ENCODE measurements around the gene TMC6. TPM values are rescaled to one million over a fixed set of nuclear protein-coding genes. Genes with fewer than 3 reads are reported as not detected.
A peak's percentile ranks its signal among the peaks of the same experiment; 100 is the strongest.

The TMC6 gene
- total RNA-seq, 1 experiment from 2014 or later, result 97.7 TPM

DNA sequence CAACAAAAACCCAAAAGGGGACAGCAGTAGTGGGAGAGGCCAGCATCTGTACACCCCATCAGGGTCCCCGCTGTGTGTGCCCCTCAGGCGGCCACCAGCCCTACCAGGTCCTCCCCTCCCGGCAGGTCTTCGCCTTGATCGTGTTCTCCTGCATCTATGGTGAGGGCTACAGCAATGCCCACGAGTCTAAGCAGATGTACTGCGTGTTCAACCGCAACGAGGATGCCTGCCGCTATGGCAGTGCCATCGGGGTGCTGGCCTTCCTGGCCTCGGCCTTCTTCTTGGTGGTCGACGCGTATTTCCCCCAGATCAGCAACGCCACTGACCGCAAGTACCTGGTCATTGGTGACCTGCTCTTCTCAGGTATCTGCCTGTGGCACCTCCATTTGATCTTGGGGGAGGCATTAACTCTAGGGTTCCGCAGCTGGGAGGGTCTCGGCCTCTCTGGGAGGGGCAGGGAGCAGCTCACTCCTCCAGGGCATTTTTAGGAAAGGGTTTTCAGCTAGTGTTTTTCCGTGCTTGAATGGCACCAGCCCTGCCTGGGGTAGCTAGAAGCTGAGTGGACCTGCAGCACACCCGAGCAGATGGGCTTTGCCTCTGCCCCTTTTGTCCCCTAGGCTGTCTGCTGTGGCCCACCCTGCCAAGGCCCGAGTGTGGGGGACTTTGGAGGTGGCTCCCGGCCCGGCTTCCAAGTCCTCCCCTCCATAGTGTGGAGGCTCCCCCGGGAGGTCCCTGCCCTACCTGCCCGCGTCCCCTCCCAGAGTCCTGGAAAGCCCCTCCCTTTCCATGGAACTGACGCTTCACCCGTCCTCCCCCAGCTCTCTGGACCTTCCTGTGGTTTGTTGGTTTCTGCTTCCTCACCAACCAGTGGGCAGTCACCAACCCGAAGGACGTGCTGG is 42.4 kb upstream of the TMC6 start:
- no peak for DNase-seq
- Histone ChIP-seq H3K27me3 (ENCODE audit: insufficient read depth, low read depth) (no peaks in the 10 kb centered on the region), H3K79me2 (ENCODE audit: low read depth) (0 out of 2 replicates have a peak, but pooled peaks cover 6% of the 10 kb centered on the region), H2AFZ (no peak overlapping the region), H4K20me1 (ENCODE audit: insufficient read depth) (peaks cover 7% of the 10 kb centered on the region; the same call in 1 of the 2 replicates), H3K36me3 (ENCODE audit: low read depth) (no peaks in the 10 kb centered on the region), H3K4me3 (no peak overlapping the region), H3K4me2 (no peak overlapping the region), H3K4me1 (replicated peaks; ENCODE audit: insufficient read depth) (peaks cover 10% of the 10 kb centered on the region; the same call in 1 of the 2 replicates), H3K27ac (no peak overlapping the region), H3K9me3 (ENCODE audit: insufficient read depth, low read depth) (no peaks in the 10 kb centered on the region), H3K9me2 (ENCODE audit: insufficient read depth) (no peaks in the 10 kb centered on the region), H3F3A (ENCODE audit: insufficient read depth, low read depth) (peaks cover 23% of the 10 kb centered on the region)
- TF ChIP-seq, protein P1, sequence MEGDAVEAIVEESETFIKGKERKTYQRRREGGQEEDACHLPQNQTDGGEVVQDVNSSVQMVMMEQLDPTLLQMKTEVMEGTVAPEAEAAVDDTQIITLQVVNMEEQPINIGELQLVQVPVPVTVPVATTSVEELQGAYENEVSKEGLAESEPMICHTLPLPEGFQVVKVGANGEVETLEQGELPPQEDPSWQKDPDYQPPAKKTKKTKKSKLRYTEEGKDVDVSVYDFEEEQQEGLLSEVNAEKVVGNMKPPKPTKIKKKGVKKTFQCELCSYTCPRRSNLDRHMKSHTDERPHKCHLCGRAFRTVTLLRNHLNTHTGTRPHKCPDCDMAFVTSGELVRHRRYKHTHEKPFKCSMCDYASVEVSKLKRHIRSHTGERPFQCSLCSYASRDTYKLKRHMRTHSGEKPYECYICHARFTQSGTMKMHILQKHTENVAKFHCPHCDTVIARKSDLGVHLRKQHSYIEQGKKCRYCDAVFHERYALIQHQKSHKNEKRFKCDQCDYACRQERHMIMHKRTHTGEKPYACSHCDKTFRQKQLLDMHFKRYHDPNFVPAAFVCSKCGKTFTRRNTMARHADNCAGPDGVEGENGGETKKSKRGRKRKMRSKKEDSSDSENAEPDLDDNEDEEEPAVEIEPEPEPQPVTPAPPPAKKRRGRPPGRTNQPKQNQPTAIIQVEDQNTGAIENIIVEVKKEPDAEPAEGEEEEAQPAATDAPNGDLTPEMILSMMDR (conservative IDR thresholded peaks at IDR 0.05), result no peak
- TF ChIP-seq EZH2 (IDR thresholded peaks at IDR 0.05; ENCODE audit: low read depth), result no peak
- intact Hi-C loops (cut with micrococcal nuclease; ENCODE audit: unreplicated experiment), result no loop called here
- BruUV-seq (replicated peaks), result no TSS peak
- CTCF ChIA-PET, result interaction anchor here (0.7 to 1.1 kb wide), 2 partner anchors 86 to 304 kb away, joined by 3 read pairs; no protein-coding TSS in a partner anchor
- POLR2A ChIA-PET (ENCODE audit: unreplicated experiment), result no interaction called here

DNA sequence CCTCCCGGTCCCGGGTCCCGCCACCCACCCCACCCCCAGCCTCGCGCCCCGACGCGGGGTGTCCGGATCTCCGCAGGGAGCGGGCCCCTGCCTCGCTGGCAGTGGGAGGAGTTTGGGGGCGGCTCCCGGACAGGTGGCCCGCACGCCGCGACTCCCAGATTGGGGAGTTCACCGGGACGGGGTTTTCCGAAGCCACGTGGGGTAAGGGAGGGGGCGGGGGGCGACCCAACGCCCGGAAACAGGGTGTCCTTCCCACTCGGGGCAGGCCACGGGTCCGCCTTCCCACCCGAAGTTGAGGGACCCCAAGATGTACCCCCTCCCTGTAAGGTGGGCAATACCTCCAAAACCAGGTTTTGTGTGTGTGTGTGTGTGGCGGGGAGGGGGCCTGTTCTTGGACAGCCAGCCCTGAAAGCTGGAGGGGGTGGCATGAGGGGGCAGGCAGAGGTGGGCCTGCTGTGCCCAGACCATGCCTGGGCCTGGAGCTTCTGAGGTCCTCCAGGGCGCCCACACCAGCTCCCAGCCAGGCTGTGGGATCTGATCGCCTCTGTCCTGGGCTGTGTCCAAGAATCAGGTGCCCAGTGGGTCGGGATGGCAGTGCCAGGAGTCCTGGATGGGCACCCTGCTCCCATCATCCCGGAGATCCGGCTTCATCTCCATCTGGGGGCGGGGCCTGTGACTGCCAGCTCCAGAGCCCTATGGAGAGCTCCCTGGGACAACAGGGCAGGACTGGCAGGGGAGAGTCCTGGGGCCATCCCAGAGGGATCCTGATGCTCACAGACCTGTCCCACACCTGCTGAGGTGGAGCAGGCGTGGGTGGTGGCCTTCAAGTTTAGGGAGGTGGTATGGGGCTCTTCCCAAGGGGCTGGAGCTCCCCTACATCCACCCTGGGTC is 40.6 kb upstream of the TMC6 start:
- no peak overlapping the region for H2AFZ ChIP-seq
- CTCF ChIA-PET, result interaction anchor here (0.6 to 1.2 kb wide), 7 partner anchors 17 to 872 kb away, joined by 3 to 7 read pairs (median 4); partner anchors contain the start of gene TK1

More for the DNA sequence above, 40.6 kb upstream of the TMC6 start:
- H3K4me3 ChIP-seq, result peak overlapping the region; percentile 67
- H3K36me3 ChIP-seq (ENCODE audit: low read depth), result no peaks in the 10 kb centered on the region
- POLR2A ChIA-PET (ENCODE audit: unreplicated experiment), result interaction anchor here (0.6 to 0.7 kb wide), 3 partner anchors 17 to 72 kb away, joined by 4 to 12 read pairs (median 8); no protein-coding TSS in a partner anchor
- H3K9me3 ChIP-seq (ENCODE audit: insufficient read depth, low read depth), result no peaks in the 10 kb centered on the region
- intact Hi-C loops (cut with micrococcal nuclease; ENCODE audit: unreplicated experiment), result loop anchor here (1.0 kb wide), 1 partner anchor 27 kb away; no protein-coding TSS in a partner anchor
- H3K27me3 ChIP-seq (ENCODE audit: insufficient read depth, low read depth), result no peaks in the 10 kb centered on the region
- H3F3A ChIP-seq (ENCODE audit: insufficient read depth, low read depth), result peaks cover 23% of the 10 kb centered on the region
- peak in 1 of 2 experiments; percentile 74 for DNase-seq
- peaks cover 10% of the 10 kb centered on the region; the same call in 1 of the 2 replicates for H3K4me1 ChIP-seq (replicated peaks; ENCODE audit: insufficient read depth)
- TF ChIP-seq, protein P1 (conservative IDR thresholded peaks at IDR 0.05), result no peak
- TF ChIP-seq EZH2 (IDR thresholded peaks at IDR 0.05; ENCODE audit: low read depth), result no peak
- H3K4me2 ChIP-seq, result peak overlapping the region; percentile 81
- H3K79me2 ChIP-seq (ENCODE audit: low read depth), result 0 out of 2 replicates have a peak, but pooled peaks cover 6% of the 10 kb centered on the region
- BruUV-seq (replicated peaks), result no TSS peak
- no peaks in the 10 kb centered on the region for H3K9me2 ChIP-seq (ENCODE audit: insufficient read depth)
- peaks cover 7% of the 10 kb centered on the region; the same call in 1 of the 2 replicates for H4K20me1 ChIP-seq (ENCODE audit: insufficient read depth)
- H3K27ac ChIP-seq, result no peak overlapping the region
